Neuronal stem cell (in vitro differentiated cells): ENCODE results near the gene USP31.

Experiments used
- DNase-seq: peaks from one replicate; pipeline ENCODE4 v3.0.0-alpha.2; 2013; ENCODE audit warnings: low spot score
- H2AFZ ChIP-seq: one replicate; pipeline ENCODE4 v1.6.1; 2013; ENCODE audit warnings: mild to moderate bottlenecking, low read length, inconsistent platforms
- H2AK5ac ChIP-seq: 2 replicates; pipeline ENCODE4 v1.6.1; 2013; ENCODE audit warnings: low read depth, mild to moderate bottlenecking, inconsistent platforms, low read length, moderate library complexity, mixed read lengths
- H2BK120ac ChIP-seq: 2 replicates; pipeline ENCODE4 v1.6.1; 2013; ENCODE audit warnings: low read depth, mild to moderate bottlenecking, inconsistent platforms, low read length, moderate library complexity, mixed read lengths
- H2BK12ac ChIP-seq: one replicate; pipeline ENCODE4 v1.6.1; 2013; ENCODE audit warnings: low read length, inconsistent platforms
- H2BK15ac ChIP-seq: 2 replicates; pipeline ENCODE4 v1.6.1; 2013; ENCODE audit warnings: mild to moderate bottlenecking, low read length, inconsistent platforms, mixed read lengths
- H2BK5ac ChIP-seq: one replicate; pipeline ENCODE4 v1.6.1; 2013; ENCODE audit warnings: inconsistent platforms, mild to moderate bottlenecking, low read length, moderate library complexity
- H3K14ac ChIP-seq: one replicate; pipeline ENCODE4 v1.6.1; 2013; ENCODE audit warnings: low read length, inconsistent platforms
- H3K18ac ChIP-seq: 2 replicates; pipeline ENCODE4 v1.6.1; 2013; ENCODE audit warnings: low read length, inconsistent platforms
- H3K23ac ChIP-seq: 2 replicates; pipeline ENCODE4 v1.6.1; 2013; ENCODE audit warnings: low read depth, mild to moderate bottlenecking, mixed read lengths, low read length, inconsistent platforms; ENCODE audit not compliant: poor library complexity
- H3K27ac ChIP-seq: replicated peaks from 3 replicates; pipeline ENCODE4 v1.5.1; 2013; ENCODE audit warnings: low read length, inconsistent platforms
- H3K27me3 ChIP-seq, 3 experiments: 2 replicates each; pipeline ENCODE4 v1.6.1; 2013; ENCODE audit warnings: low read length in 3 of 3, mild to moderate bottlenecking in 2 of 3, inconsistent platforms in 1 of 3, low read depth in 1 of 3, mixed read lengths in 1 of 3, moderate library complexity in 1 of 3; ENCODE audit not compliant: control insufficient read depth in 3 of 3, insufficient read depth in 3 of 3
- H3K36me3 ChIP-seq, 2 donors: replicated peaks in 1 of 2; 2 replicates each; pipeline ENCODE4 v1.6.1; 2013; ENCODE audit warnings: low read length in 2 of 2; ENCODE audit not compliant: control insufficient read depth in 2 of 2, insufficient read depth in 2 of 2
- H3K4ac ChIP-seq: 2 replicates; pipeline ENCODE4 v1.6.1; 2013; ENCODE audit warnings: inconsistent platforms, mild to moderate bottlenecking, low read length, moderate library complexity
- H3K4me1 ChIP-seq, 2 donors: 1 replicate in 1 of 2; 2 replicates in 1 of 2; pipeline ENCODE4 v1.6.1; 2013; ENCODE audit warnings: low read length in 2 of 2, low read depth in 1 of 2; ENCODE audit not compliant: control insufficient read depth in 2 of 2, insufficient read depth in 1 of 2
- H3K4me2 ChIP-seq: one replicate; pipeline ENCODE4 v1.6.1; 2013; ENCODE audit warnings: mild to moderate bottlenecking, low read length, inconsistent platforms; ENCODE audit not compliant: insufficient read depth, poor library complexity, severe bottlenecking
- H3K4me3 ChIP-seq, 2 donors: 2 replicates each; pipeline ENCODE4 v1.5.1; 2013; ENCODE audit warnings: low read length in 2 of 2, mild to moderate bottlenecking in 2 of 2, inconsistent platforms in 1 of 2, moderate library complexity in 1 of 2
- H3K79me1 ChIP-seq: one replicate; pipeline ENCODE4 v1.6.1; 2013; ENCODE audit warnings: low read depth, mild to moderate bottlenecking, inconsistent platforms, low read length, moderate library complexity
- H3K9ac ChIP-seq: one replicate; pipeline ENCODE4 v1.6.1; 2013; ENCODE audit warnings: mild to moderate bottlenecking, low read depth, low read length, inconsistent platforms; ENCODE audit not compliant: poor library complexity
- H3K9me3 ChIP-seq, 2 donors: replicated peaks in 1 of 2; 2 replicates each; pipeline versions ENCODE3 to v1.6.1; 2013; ENCODE audit warnings: low read length in 2 of 2, mild to moderate bottlenecking in 2 of 2, inconsistent platforms in 1 of 2, low read depth in 1 of 2, mixed read lengths in 1 of 2, moderate library complexity in 1 of 2; ENCODE audit not compliant: control insufficient read depth in 2 of 2, insufficient read depth in 1 of 2
- H4K8ac ChIP-seq: one replicate; pipeline ENCODE4 v1.6.1; 2013; ENCODE audit warnings: low read depth, mild to moderate bottlenecking, inconsistent platforms, low read length, moderate library complexity
- H4K91ac ChIP-seq: one replicate; pipeline ENCODE4 v1.6.1; 2013; ENCODE audit warnings: low read length, low read depth, mild to moderate bottlenecking, inconsistent platforms; ENCODE audit not compliant: poor library complexity
- WGBS, 2 donors: extraction: QIAGEN DNeasy Blood & Tissue Kit; methylation state at CpG; one replicate each; pipeline ENCODE4 v1.1.7; 2013; ENCODE audit warnings: missing lambda C conversion rate in 2 of 2, mixed read lengths in 1 of 2; ENCODE audit not compliant: insufficient read length in 2 of 2, insufficient replicate concordance in 1 of 2; ENCODE audit errors: extremely low coverage in 2 of 2; 5-methylcytosine and 5-hydroxymethylcytosine counted together

Gene USP31

GRCh38 chr16:23141033-23141432, 8.2 kb downstream of the USP31 start:
- no peak overlapping the region for H2BK12ac ChIP-seq
- no peak overlapping the region for H3K23ac ChIP-seq

GRCh38 chr16:23140107-23140506, 9.1 kb downstream of the USP31 start:
- H3K4me2 ChIP-seq: no peak overlapping the region
- no peak overlapping the region for H2BK5ac ChIP-seq
- no CpG with 5 or more reads among the region's 2 CpGs for WGBS, 2 donors
- H3K27me3 ChIP-seq: no peaks in the 10 kb centered on the region
- H2BK120ac ChIP-seq: no peak overlapping the region
- no peak overlapping the region for H3K27ac ChIP-seq
- no peak overlapping the region for H3K4ac ChIP-seq
- H4K91ac ChIP-seq: no peak overlapping the region
- no peak overlapping the region for H3K23ac ChIP-seq
- no peak overlapping the region for H2AK5ac ChIP-seq
- no peak overlapping the region for H2BK12ac ChIP-seq
- no peak overlapping the region for H3K9ac ChIP-seq
- H3K36me3 ChIP-seq: no peaks in the 10 kb centered on the region
- peaks cover 10% of the 10 kb centered on the region for H3K79me1 ChIP-seq
- H3K14ac ChIP-seq: no peak overlapping the region
- no peak for DNase-seq
- no peak overlapping the region for H3K4me3 ChIP-seq
- H4K8ac ChIP-seq: no peak overlapping the region
- H2BK15ac ChIP-seq: no peak overlapping the region
- H3K4me1 ChIP-seq: peaks cover 3 to 4% of the 10 kb centered on the region in 2 donors
- H3K9me3 ChIP-seq: peaks cover 0 to 33% of the 10 kb centered on the region in 2 donors
- no peak overlapping the region for H2AFZ ChIP-seq
- no peak overlapping the region for H3K18ac ChIP-seq

More at GRCh38 chr16:23141033-23141432, 8.2 kb downstream of the USP31 start:
- Histone ChIP-seq H3K9me3 (peaks cover 0 to 25% of the 10 kb centered on the region in 2 donors), H4K8ac (no peak overlapping the region), H3K36me3 (no peaks in the 10 kb centered on the region), H3K18ac (no peak overlapping the region), H2AFZ (no peak overlapping the region), H3K27ac (no peak overlapping the region), H3K4me3 (no peak overlapping the region), H3K4me1 (peaks cover 4 to 6% of the 10 kb centered on the region in 2 donors), H3K4ac (no peak overlapping the region), H2BK5ac (no peak overlapping the region), H3K9ac (no peak overlapping the region), H2BK120ac (no peak overlapping the region), H3K4me2 (no peak overlapping the region), H4K91ac (no peak overlapping the region), H2AK5ac (no peak overlapping the region), H3K27me3 (no peaks in the 10 kb centered on the region), H3K79me1 (peaks cover 10% of the 10 kb centered on the region), H2BK15ac (no peak overlapping the region), H3K14ac (no peak overlapping the region)
- no CpG with 5 or more reads among the region's 3 CpGs for WGBS, 2 donors
- no peak for DNase-seq

- no peaks in the 10 kb centered on the region for H3K27me3 ChIP-seq
- H3K4ac ChIP-seq: no peak overlapping the region
- no peak overlapping the region for H3K18ac ChIP-seq
- no peaks in the 10 kb centered on the region for H3K36me3 ChIP-seq
- peaks cover 6% of the 10 kb centered on the region for H3K79me1 ChIP-seq
- no peak overlapping the region for H2BK5ac ChIP-seq
- H3K4me3 ChIP-seq: no peak overlapping the region
- H3K27ac ChIP-seq: no peak overlapping the region
- no peak overlapping the region for H2AFZ ChIP-seq
- DNase-seq: no peak
- no peak overlapping the region for H2BK15ac ChIP-seq
- no peak overlapping the region for H2BK12ac ChIP-seq
- WGBS, 2 donors: no CpG with 5 or more reads among the region's 5 CpGs
- no peak overlapping the region for H4K8ac ChIP-seq
- H3K4me2 ChIP-seq: no peak overlapping the region
- no peak overlapping the region for H2BK120ac ChIP-seq
- H3K9me3 ChIP-seq: peaks cover 0 to 34% of the 10 kb centered on the region in 2 donors
- H3K14ac ChIP-seq: no peak overlapping the region
- H2AK5ac ChIP-seq: no peak overlapping the region
- peaks cover 4 to 5% of the 10 kb centered on the region in 2 donors for H3K4me1 ChIP-seq
- no peak overlapping the region for H3K9ac ChIP-seq
- no peak overlapping the region for H3K23ac ChIP-seq
- no peak overlapping the region for H4K91ac ChIP-seq
These were observed 11.4 kb downstream of the USP31 start for GRCh38 chr16:23137818-23138217.

GRCh38 chr16:23137256-23137655, 12.0 kb downstream of the USP31 start:
- no CpG with 5 or more reads among the region's 2 CpGs for WGBS, 2 donors
- Histone ChIP-seq H3K79me1 (peaks cover 3% of the 10 kb centered on the region), H3K4me2 (no peak overlapping the region), H3K18ac (no peak overlapping the region), H2BK15ac (no peak overlapping the region), H3K14ac (no peak overlapping the region), H2BK5ac (no peak overlapping the region), H2AK5ac (no peak overlapping the region), H2BK120ac (no peak overlapping the region), H3K4me3 (no peak overlapping the region), H3K36me3 (no peaks in the 10 kb centered on the region), H4K91ac (no peak overlapping the region), H2BK12ac (no peak overlapping the region), H3K23ac (no peak overlapping the region), H3K27me3 (no peaks in the 10 kb centered on the region), H3K9ac (no peak overlapping the region), H4K8ac (no peak overlapping the region), H3K4ac (no peak overlapping the region), H2AFZ (no peak overlapping the region), H3K9me3 (peaks cover 0 to 34% of the 10 kb centered on the region in 2 donors), H3K27ac (no peak overlapping the region), H3K4me1 (peaks cover 5 to 9% of the 10 kb centered on the region in 2 donors)
- DNase-seq: no peak
